Mesothelial cell of epicardium (in vitro differentiated cells): Measurements from ENCODE around the gene VPS26C. TPM values are rescaled to one million over a fixed set of nuclear protein-coding genes. Genes with fewer than 3 reads are reported as not detected.
A peak's percentile ranks its signal among the peaks of the same experiment; 100 is the strongest.
"Not testable (repeated sequence)": the region's sequence is repeated elsewhere in the genome, so short reads cannot be mapped to it uniquely, and the experiment has no call there.

Experiments
- DNase-seq, 2 experiments: peaks; one replicate each; pipeline ENCODE4 v3.0.0; 2021; ENCODE audit warnings: low spot score in 2 of 2; ENCODE audit not compliant: unreplicated experiment in 2 of 2
- H3K27ac Mint-ChIP-seq: 2 replicates; pipeline ENCODE4 v1.8.0; 2021; ENCODE audit warnings: mixed read lengths
- H3K27me3 Mint-ChIP-seq: 2 replicates; pipeline ENCODE4 v1.8.0; 2021; ENCODE audit warnings: low read depth, mixed read lengths
- H3K36me3 Mint-ChIP-seq: 2 replicates; pipeline ENCODE4 v1.8.0; 2021; ENCODE audit warnings: mixed read lengths
- H3K4me1 Mint-ChIP-seq: 2 replicates; pipeline ENCODE4 v1.8.0; 2021; ENCODE audit warnings: mixed read lengths
- H3K4me3 Mint-ChIP-seq: 2 replicates; pipeline ENCODE4 v1.8.0; 2021; ENCODE audit warnings: mild to moderate bottlenecking, moderate library complexity, mixed read lengths
- H3K9me3 Mint-ChIP-seq: 2 replicates; pipeline ENCODE4 v1.8.0; 2021; ENCODE audit warnings: mixed read lengths
- CTCF ChIP-seq: fragments of 200-600 bp; sonication (generic); IDR thresholded peaks from one replicate; pipeline ENCODE4 v1.5.0; 2021; ENCODE audit warnings: antibody characterized with exemption; ENCODE audit not compliant: unreplicated experiment
- total RNA-seq: library from RNA; stranded (reverse); gene quantifications from 3 replicates; pipeline ENCODE4 v1.2.1, GENCODE V29; 2021

Gene VPS26C
- total RNA-seq: 37.6 to 45.0 TPM (median 42.4 TPM) in 3 replicates

- peak within 1 kb of the TSS; percentile 94 for H3K4me3 Mint-ChIP-seq
Observed at GRCh38 chr21:37267269-37268185, at the start of gene VPS26C. VPS26C (minus strand) TSS chr21:37267334; CDS start chr21:37267294, 40 bp downstream.

GRCh38 chr21:37316072-37316471 is 48.9 kb upstream of the VPS26C start:
- not testable (repeated sequence) for H3K4me1 Mint-ChIP-seq, H3K36me3 Mint-ChIP-seq, H3K27ac Mint-ChIP-seq, H3K27me3 Mint-ChIP-seq, DNase-seq, H3K4me3 Mint-ChIP-seq
- H3K9me3 Mint-ChIP-seq: peaks cover 44% of the 10 kb centered on the region

More at GRCh38 chr21:37267269-37268185, at the start of gene VPS26C:
- Mint-ChIP-seq H3K27me3 (no peaks in the 10 kb centered on the region), H3K36me3 (no peaks in the 10 kb centered on the region), H3K27ac (peak within 1 kb of the TSS; percentile 99), H3K4me1 (peaks cover 38% of the 10 kb centered on the region), H3K9me3 (no peaks in the 10 kb centered on the region)
- TF ChIP-seq CTCF: no peak
- DNase-seq: peak; percentile 96 to 97

- Mint-ChIP-seq H3K4me1 (no peaks in the 10 kb centered on the region), H3K9me3 (no peaks in the 10 kb centered on the region), H3K36me3 (no peaks in the 10 kb centered on the region), H3K27ac (no peak overlapping the region), H3K27me3 (no peaks in the 10 kb centered on the region), H3K4me3 (no peak overlapping the region)
- no peak for DNase-seq
- TF ChIP-seq CTCF: no peak
Observed at GRCh38 chr21:37300114-37300751, 33.1 kb upstream of the VPS26C start.

DNA sequence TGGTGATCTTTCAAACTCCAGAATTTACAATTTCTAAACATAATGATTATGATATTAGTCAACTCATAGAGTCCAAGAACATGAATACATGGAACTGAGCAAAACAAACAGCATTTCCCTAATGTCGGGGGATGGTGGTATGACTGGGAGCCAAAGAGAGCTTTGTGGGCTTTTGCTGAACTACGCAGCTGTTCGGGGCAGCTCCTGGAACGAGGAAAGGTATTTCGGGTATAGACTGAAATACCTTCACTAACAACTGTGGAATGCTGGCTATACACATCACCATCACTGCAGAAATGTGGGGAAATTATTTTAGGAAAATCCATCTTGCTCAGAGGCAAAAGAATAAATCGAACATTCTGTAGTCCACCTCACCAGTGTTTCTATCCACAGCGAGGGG is 30.2 kb upstream of the VPS26C start:
- Mint-ChIP-seq H3K27ac (no peak overlapping the region), H3K36me3 (no peaks in the 10 kb centered on the region), H3K4me3 (no peak overlapping the region), H3K4me1 (peaks cover 16% of the 10 kb centered on the region), H3K27me3 (no peaks in the 10 kb centered on the region), H3K9me3 (no peaks in the 10 kb centered on the region)
- no peak for DNase-seq
- no peak for TF ChIP-seq CTCF

GRCh38 chr21:37294679-37295078 is 27.5 kb upstream of the VPS26C start:
- H3K27me3 Mint-ChIP-seq: no peaks in the 10 kb centered on the region
- H3K4me1 Mint-ChIP-seq: peaks cover 16% of the 10 kb centered on the region
- no peak overlapping the region for H3K27ac Mint-ChIP-seq
- H3K36me3 Mint-ChIP-seq: no peaks in the 10 kb centered on the region
- H3K9me3 Mint-ChIP-seq: no peaks in the 10 kb centered on the region
- no peak for DNase-seq
- TF ChIP-seq CTCF: no peak
- no peak overlapping the region for H3K4me3 Mint-ChIP-seq

DNA sequence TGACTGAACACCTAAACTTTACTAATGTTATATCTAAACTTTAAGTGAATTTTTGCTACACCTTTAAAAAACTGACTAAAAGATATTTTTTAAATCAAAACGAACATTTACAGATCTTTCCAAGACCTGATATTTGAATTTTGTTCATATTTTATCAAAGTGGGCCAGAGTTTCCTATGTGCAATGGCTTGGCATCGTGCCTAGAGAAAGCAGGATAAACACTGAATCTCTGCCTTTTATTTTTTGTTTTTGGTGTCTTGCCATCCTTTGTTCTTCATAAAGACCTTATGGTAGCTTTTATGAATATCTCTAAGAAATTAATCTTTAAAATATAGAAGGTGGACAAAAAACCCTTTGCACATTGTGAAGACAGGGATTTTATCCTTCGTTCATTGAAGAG is 25.8 kb upstream of the VPS26C start:
- H3K9me3 Mint-ChIP-seq: no peaks in the 10 kb centered on the region
- no peak for TF ChIP-seq CTCF
- H3K36me3 Mint-ChIP-seq: no peaks in the 10 kb centered on the region
- peak overlapping the region; percentile 18 for H3K27ac Mint-ChIP-seq
- H3K4me3 Mint-ChIP-seq: no peak overlapping the region
- peaks cover 16% of the 10 kb centered on the region for H3K4me1 Mint-ChIP-seq
- no peaks in the 10 kb centered on the region for H3K27me3 Mint-ChIP-seq
- no peak for DNase-seq
